T-helper 2 cell treated with Interferon-gamma antibody and Interleukin-4, amounts not matched to agents 5 μg/mL and 100 μg/mL, for 36 hours (primary cell): ENCODE results near the gene ATP13A2.
"Not testable (repeated sequence)": the region's sequence is repeated elsewhere in the genome, so short reads cannot be mapped to it uniquely, and the experiment has no call there.

ENCODE experiments used
- DNase-seq: peaks from one replicate; pipeline ENCODE4 v3.0.0; 2021; ENCODE audit warnings: low spot score
- H3K27ac Mint-ChIP-seq: one replicate; pipeline ENCODE4 v1.8.0; 2021; ENCODE audit warnings: mild to moderate bottlenecking, mixed read lengths
- H3K27me3 Mint-ChIP-seq: one replicate; pipeline ENCODE4 v1.8.0; 2021; ENCODE audit warnings: low read depth, mixed read lengths
- H3K36me3 Mint-ChIP-seq: one replicate; pipeline ENCODE4 v1.8.0; 2021; ENCODE audit warnings: low read depth, mixed read lengths
- H3K4me1 Mint-ChIP-seq: one replicate; pipeline ENCODE4 v1.8.0; 2021; ENCODE audit warnings: low read depth, mixed read lengths
- H3K4me3 Mint-ChIP-seq: one replicate; pipeline ENCODE4 v1.8.0; 2022; ENCODE audit warnings: mild to moderate bottlenecking, moderate library complexity, mixed read lengths
- H3K9me3 Mint-ChIP-seq: one replicate; pipeline ENCODE4 v1.8.0; 2021; ENCODE audit warnings: mixed read lengths

Gene ATP13A2

DNA sequence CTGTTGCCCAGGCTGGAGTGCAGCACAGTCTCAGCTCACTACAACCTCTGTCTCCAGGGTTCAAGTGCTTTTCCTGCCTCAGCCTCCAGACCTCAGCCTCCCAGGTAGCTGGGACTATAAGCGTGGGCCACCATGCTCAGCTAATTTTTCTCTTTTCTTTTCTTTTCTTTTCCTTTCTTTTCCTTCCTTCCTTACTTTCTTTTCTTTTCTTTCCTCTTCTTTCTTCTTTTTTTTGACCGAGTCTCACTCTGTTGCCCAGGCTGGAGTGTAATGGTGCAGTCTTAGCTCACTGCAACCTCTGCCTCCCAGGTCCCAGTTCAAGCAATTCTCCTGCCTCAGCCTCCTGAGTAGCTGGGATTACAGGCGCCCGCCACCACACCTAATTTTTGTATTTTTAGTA, 47.6 kb downstream of the ATP13A2 start:
- H3K4me3 Mint-ChIP-seq, H3K4me1 Mint-ChIP-seq, H3K36me3 Mint-ChIP-seq, H3K27ac Mint-ChIP-seq, H3K9me3 Mint-ChIP-seq, DNase-seq, H3K27me3 Mint-ChIP-seq: not testable (repeated sequence)

DNA sequence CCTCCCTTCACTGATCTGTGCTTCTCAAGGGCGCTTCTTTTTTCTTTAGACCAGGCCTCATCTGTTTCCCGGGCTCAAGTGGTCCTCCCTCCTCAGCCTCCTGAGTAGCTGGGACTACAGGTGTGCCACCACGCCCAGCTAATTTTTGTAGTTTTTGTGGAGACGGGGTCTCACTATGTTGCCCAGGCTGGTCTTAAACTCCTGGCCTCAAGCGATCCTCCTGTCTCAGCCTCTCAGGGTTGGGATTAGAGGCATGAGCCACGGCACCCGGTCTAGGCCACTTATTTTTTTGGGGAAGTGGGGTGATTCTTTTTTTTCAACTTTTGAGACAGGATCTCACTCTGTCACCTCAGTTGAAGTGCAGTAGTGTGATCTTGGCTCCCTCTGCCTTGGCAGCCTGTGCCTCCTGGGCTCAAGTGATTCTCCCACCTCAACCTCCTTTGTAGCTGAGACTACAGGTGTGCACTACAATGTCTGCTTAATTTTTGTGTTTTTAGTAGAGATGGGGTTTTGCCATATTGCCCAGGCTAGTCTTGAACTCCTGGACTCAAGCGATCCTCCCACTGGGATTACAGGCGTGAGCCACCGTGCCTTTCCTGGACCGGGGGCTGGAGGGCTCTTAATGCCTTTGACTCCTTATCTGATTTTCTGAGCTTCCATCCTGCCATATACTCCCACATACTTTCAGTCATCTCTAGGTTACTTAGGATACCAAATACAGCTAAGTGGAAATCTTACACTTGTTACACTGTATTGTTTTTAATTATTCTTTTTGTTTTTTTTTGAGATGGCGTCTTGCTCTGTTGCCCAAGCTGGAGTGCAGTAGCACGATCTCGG, 50.2 kb downstream of the ATP13A2 start:
- peak overlapping the region; percentile 8 for H3K27ac Mint-ChIP-seq
- H3K36me3 Mint-ChIP-seq: no peaks in the 10 kb centered on the region
- H3K27me3 Mint-ChIP-seq: no peaks in the 10 kb centered on the region
- peak overlapping the region; percentile 68 for H3K4me3 Mint-ChIP-seq
- DNase-seq: no peak
- H3K9me3 Mint-ChIP-seq: no peaks in the 10 kb centered on the region
- H3K4me1 Mint-ChIP-seq: peaks cover 6% of the 10 kb centered on the region

DNA sequence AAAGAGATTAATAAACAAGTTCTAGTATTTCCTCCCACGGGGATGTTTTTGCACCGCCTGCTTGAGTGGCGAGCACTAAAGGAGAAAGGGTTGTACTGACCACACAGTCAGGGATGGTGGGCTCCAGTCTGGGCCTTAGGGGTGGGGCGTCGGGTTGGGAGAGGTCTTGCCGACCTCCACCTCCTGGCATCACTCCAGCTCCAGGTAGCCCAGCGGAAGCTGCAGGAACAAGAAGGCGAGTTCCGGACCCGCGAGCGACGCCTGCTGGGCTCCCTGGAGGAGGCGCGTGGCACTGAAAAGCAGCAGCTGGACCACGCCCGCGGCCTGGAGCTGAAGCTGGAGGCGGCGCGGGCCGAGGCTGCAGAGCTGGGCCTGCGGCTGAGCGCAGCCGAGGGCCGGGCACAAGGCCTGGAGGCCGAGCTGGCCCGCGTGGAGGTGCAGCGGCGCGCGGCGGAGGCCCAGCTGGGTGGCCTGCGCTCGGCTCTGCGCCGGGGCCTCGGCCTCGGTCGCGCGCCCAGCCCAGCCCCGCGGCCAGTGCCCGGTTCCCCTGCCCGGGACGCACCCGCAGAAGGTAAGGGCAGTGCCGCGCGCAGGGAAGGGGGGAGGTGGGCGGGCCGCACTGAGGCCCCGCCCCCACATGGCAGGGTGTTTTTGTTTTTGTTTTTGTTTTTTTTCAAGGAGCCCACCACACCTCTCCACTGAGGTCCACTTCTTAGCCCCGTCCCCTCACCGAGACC, 51.0 kb downstream of the ATP13A2 start:
- Mint-ChIP-seq H3K27me3 (no peaks in the 10 kb centered on the region), H3K4me1 (peaks cover 6% of the 10 kb centered on the region), H3K9me3 (no peaks in the 10 kb centered on the region), H3K36me3 (no peaks in the 10 kb centered on the region), H3K27ac (no peak overlapping the region), H3K4me3 (peak overlapping the region; percentile 68)
- DNase-seq: peak; percentile 82

DNA sequence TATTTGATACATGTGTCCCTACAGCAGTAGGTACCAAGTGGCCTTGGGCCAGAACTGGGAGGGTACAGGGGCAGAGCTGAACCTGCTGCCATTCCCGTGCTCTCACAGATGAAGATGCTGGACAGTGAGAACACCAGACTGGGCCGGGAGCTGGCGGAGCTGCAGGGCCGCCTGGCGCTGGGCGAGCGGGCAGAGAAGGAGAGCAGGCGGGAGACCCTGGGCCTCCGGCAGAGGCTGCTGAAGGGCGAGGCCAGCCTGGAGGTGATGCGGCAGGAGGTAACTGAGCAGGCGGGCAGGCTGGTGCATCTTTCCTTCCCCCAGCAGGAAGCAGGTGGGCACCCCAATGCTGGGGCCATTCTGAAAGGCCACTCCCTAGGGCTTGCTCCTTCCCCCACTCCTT, 53.3 kb downstream of the ATP13A2 start:
- H3K27me3 Mint-ChIP-seq: no peaks in the 10 kb centered on the region
- no peak for DNase-seq
- H3K4me3 Mint-ChIP-seq: no peak overlapping the region
- H3K36me3 Mint-ChIP-seq: no peaks in the 10 kb centered on the region
- H3K9me3 Mint-ChIP-seq: no peaks in the 10 kb centered on the region
- H3K27ac Mint-ChIP-seq: no peak overlapping the region
- H3K4me1 Mint-ChIP-seq: peaks cover 6% of the 10 kb centered on the region

DNA sequence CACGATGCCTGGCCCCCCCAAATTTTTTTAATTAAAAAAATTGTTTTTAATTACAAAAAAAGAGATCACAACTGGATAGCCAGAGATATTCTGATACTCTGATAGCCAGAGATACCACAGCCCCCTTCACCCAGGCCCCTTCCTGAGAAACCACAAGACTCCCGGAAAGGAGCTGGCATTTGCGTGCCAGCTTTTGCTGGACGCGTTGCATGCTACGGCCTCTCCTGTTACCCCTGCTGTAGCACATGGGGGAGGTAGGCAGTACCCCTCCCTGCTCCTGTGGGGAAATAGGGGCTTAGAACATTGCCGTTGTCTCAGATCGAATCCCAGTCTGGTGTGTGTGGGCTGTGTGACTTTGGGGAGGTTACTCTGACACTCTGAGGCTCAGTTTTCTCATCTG, 54.0 kb downstream of the ATP13A2 start:
- no peak for DNase-seq
- Mint-ChIP-seq H3K36me3 (no peaks in the 10 kb centered on the region), H3K4me1 (peaks cover 6% of the 10 kb centered on the region), H3K27ac (no peak overlapping the region), H3K4me3 (no peak overlapping the region), H3K9me3 (no peaks in the 10 kb centered on the region), H3K27me3 (no peaks in the 10 kb centered on the region)

DNA sequence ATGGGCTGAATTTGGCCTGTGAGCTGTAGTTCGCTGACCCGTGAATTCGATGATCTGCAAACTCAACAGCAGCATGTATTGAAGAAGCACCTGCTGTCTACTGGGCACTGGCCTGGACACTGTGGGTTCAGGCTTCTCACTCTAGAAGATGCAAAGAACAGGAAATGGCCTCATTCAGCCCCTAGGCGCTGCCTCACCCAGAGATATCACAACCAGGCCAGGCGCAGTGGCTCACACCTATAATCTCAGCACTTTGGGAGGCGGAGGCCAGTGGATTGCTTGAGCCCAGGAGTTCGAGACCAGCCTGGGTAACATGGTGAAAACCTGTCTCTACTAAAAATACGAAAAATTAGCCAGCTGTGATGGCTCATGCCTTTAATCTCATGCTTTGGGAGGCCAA, 55.0 kb downstream of the ATP13A2 start:
- no peaks in the 10 kb centered on the region for H3K27me3 Mint-ChIP-seq
- H3K4me1 Mint-ChIP-seq: peaks cover 6% of the 10 kb centered on the region
- no peak overlapping the region for H3K4me3 Mint-ChIP-seq
- DNase-seq: no peak
- H3K27ac Mint-ChIP-seq: no peak overlapping the region
- H3K36me3 Mint-ChIP-seq: no peaks in the 10 kb centered on the region
- no peaks in the 10 kb centered on the region for H3K9me3 Mint-ChIP-seq

DNA sequence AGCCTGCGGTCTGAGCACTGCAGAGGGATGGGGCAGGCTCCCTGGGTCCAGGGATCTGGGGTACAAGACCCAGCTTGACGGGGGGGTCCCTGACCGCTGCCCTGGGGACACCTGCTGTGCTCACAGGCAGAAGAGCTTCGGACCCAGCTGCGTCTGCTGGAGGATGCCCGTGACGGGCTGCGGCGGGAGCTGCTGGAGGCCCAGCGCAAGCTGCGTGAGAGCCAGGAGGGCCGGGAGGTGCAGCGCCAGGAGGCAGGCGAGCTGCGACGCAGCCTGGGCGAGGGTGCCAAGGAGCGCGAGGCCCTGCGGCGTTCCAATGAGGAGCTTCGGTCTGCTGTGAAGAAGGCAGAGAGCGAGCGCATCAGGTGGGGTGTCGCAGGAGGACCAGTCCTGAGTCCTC, 56.5 kb downstream of the ATP13A2 start:
- Mint-ChIP-seq H3K27me3 (no peaks in the 10 kb centered on the region), H3K36me3 (no peaks in the 10 kb centered on the region), H3K9me3 (no peaks in the 10 kb centered on the region), H3K4me1 (peaks cover 3% of the 10 kb centered on the region), H3K27ac (no peak overlapping the region), H3K4me3 (no peak overlapping the region)
- DNase-seq: no peak

DNA sequence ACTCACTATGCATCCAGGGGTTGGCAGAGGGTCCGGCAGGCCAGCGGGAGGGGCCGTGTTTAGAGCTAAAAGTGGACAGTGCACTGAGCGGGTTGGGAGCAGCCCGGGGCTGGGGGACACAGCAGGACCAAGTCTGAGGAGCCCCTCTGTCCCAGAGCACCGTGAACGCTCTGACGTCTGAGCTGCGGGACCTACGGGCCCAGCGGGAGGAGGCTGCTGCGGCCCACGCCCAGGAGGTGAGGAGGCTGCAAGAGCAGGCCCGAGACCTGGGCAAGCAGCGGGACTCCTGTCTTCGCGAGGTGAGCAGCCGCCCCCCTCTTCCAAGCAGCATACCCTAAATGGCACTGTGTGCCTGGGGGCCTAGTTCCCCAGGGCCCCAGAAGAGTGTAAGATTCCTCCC, 57.1 kb downstream of the ATP13A2 start:
- Mint-ChIP-seq H3K27me3 (no peaks in the 10 kb centered on the region), H3K9me3 (no peaks in the 10 kb centered on the region), H3K4me3 (no peak overlapping the region), H3K4me1 (peaks cover 2% of the 10 kb centered on the region), H3K36me3 (no peaks in the 10 kb centered on the region), H3K27ac (no peak overlapping the region)
- DNase-seq: no peak

DNA sequence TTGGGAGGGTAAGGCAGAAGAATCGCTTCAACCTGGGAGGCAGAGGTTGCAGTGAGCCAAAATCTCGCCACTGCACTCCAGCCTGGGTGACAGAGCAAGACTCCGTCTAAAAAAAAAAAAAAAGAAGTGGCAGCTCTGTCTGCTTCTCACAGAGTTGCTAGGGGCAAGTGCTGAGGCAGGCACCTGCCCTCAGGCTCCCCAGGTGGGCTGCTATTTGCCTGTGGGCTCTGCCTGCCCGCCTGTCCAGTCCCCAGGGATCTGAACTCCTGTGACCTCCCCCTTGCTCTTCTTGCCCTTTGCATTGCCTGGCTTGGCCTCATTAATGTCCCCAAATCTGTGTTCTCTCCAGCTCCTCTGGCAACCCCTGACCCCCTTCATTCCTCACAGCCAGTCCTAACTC, 59.4 kb downstream of the ATP13A2 start:
- H3K36me3 Mint-ChIP-seq, H3K4me3 Mint-ChIP-seq, H3K27me3 Mint-ChIP-seq, H3K4me1 Mint-ChIP-seq, H3K9me3 Mint-ChIP-seq, DNase-seq, H3K27ac Mint-ChIP-seq: not testable (repeated sequence)

DNA sequence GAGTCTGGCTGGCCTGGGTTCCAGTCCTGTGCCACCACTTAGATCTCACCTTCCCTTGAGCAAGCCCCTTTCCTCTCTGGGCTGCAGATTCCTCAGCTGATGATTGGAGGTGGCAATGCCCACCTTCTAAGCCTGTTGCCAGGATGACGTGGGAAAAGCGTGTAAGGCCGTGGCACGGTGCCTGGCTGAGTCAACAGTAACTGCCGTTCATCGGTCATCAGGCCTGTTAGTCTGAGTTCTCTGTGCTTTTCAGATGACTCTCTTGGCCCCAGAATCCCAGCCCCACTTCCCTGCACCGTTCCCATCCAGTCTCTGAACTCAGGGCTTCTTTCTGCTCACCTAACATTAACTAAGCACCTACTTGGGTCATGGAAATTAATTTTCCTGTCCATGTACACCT, 62.7 kb downstream of the ATP13A2 start:
- H3K4me3 Mint-ChIP-seq, H3K36me3 Mint-ChIP-seq, H3K4me1 Mint-ChIP-seq, H3K9me3 Mint-ChIP-seq, H3K27ac Mint-ChIP-seq, DNase-seq, H3K27me3 Mint-ChIP-seq: not testable (repeated sequence)

DNA sequence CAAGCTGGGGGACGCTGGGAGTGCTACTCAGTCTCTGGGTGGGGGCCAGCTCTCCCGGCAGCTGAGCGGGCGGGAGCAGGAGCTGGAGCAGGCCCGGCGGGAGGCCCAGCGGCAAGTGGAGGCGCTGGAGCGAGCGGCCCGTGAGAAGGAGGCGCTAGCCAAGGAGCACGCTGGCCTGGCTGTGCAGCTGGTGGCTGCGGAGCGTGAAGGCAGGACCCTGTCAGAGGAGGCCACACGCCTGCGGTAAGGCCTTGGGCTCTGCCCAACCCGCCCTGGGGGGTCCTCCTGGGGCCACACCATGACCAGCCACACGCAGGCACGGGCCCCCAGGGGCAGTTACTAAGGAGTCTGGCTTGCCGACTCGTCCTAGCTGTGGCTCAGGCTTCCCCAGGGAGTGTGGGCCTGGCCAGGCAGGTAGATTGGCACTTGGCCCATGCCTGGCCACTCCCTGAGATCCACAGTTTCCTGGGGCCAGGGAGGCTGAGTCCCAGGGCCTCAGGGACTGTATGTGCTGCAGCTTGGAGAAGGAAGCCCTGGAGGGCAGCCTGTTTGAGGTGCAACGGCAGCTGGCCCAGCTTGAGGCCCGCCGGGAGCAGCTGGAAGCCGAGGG, 63.3 kb downstream of the ATP13A2 start:
- H3K4me1 Mint-ChIP-seq, DNase-seq, H3K4me3 Mint-ChIP-seq: not testable (repeated sequence)

DNA sequence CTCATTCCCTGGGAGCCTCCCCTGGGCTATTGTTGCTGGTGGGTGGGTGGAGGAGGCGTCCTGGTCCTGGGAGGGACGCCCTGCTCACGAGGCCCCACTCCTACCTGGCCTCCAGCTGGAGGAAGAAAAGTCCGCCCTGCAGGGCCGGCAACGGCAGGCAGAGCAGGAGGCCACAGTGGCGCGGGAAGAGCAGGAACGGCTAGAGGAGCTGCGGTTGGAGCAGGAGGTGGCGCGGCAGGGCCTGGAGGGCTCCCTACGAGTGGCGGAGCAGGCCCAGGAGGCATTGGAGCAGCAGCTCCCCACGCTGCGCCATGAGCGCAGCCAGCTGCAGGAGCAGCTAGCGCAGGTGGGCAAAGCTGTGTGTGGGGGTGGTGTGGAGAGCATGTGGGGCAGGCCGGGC, 65.1 kb downstream of the ATP13A2 start:
- Mint-ChIP-seq H3K27ac (no peak overlapping the region), H3K9me3 (no peaks in the 10 kb centered on the region), H3K4me3 (no peak overlapping the region), H3K27me3 (no peaks in the 10 kb centered on the region), H3K36me3 (no peaks in the 10 kb centered on the region), H3K4me1 (peaks cover 2% of the 10 kb centered on the region)
- no peak for DNase-seq

More for the DNA sequence above, 63.3 kb downstream of the ATP13A2 start:
- not testable (repeated sequence) for H3K27me3 Mint-ChIP-seq, H3K36me3 Mint-ChIP-seq, H3K27ac Mint-ChIP-seq, H3K9me3 Mint-ChIP-seq

DNA sequence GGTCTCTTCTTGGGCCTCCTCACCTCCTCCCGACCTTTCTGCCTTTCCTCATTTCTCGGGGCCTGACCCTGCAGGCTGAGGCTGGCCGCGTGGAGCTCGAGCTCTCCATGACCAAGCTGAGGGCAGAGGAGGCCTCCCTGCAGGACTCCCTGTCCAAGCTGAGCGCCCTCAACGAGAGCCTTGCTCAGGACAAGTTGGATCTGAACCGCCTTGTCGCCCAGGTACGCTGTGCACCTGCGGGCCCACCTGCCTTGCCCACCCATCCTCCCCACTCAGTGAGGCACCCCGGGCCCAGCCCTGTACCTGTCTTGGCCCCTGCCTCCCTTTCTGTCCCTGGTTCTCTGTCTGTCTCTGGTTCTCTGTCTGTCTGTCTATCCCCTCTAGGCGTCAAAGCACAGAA, 65.5 kb downstream of the ATP13A2 start:
- not testable (repeated sequence) for H3K9me3 Mint-ChIP-seq, DNase-seq, H3K36me3 Mint-ChIP-seq, H3K27ac Mint-ChIP-seq, H3K4me3 Mint-ChIP-seq, H3K27me3 Mint-ChIP-seq, H3K4me1 Mint-ChIP-seq

DNA sequence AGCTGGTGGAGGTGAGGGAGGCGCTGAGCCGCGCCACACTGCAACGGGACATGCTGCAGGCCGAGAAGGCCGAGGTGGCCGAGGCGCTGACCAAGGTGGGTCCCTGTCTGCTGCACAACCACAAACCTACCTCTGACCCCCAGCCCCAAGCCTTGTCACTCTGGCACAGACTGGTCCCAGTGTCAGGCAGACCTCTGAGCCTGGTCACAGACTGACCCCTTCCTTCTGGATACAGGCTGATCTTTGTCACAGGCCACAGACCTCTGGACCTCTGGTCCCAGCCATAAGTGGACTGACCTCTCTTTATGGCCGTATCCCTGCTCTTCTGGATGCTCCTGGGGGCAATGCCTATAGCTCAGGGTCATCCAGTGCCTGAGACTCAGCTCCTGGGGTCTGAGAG, 66.2 kb downstream of the ATP13A2 start:
- H3K4me3 Mint-ChIP-seq, H3K27ac Mint-ChIP-seq, H3K27me3 Mint-ChIP-seq, H3K9me3 Mint-ChIP-seq, DNase-seq, H3K36me3 Mint-ChIP-seq, H3K4me1 Mint-ChIP-seq: not testable (repeated sequence)
